EH (cell line): ENCODE results near the gene FBXO30.

Experiments used
- DNase-seq: peaks from one replicate; pipeline ENCODE4 v3.0.0-alpha.2; 2015; ENCODE audit warnings: low read depth

The FBXO30 gene

GRCh38 chr6:145819994-145820393, 5.4 kb upstream of the FBXO30 start:
- no peak for DNase-seq

DNA sequence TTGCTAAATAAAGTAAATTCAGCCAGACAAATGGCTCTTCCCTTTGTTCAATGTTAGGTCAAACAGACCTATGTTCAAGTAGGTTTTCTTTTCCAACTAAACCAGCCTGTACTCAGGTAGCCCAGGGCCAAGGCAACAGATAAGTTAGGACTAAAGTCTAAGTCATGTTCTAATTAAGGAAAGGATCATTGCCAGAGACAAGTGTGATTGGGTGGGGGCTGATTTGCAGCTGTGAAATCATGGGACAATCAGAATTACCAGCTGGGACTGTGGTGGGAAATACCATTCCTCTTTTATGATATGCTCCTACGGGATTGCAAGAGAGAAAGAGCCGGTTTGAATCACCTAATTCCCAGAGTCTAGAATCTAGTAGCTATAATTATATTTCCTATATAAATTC, 4.2 kb upstream of the FBXO30 start:
- no peak for DNase-seq

GRCh38 chr6:145816392-145816791, 1.8 kb upstream of the FBXO30 start:
- no peak for DNase-seq

GRCh38 chr6:145815309-145816274, 997 bp upstream of the FBXO30 start:
- peak; percentile 36 for DNase-seq

- peak; percentile 63 for DNase-seq
These were observed 527 bp downstream of the FBXO30 start for GRCh38 chr6:145814035-145814500.

DNA sequence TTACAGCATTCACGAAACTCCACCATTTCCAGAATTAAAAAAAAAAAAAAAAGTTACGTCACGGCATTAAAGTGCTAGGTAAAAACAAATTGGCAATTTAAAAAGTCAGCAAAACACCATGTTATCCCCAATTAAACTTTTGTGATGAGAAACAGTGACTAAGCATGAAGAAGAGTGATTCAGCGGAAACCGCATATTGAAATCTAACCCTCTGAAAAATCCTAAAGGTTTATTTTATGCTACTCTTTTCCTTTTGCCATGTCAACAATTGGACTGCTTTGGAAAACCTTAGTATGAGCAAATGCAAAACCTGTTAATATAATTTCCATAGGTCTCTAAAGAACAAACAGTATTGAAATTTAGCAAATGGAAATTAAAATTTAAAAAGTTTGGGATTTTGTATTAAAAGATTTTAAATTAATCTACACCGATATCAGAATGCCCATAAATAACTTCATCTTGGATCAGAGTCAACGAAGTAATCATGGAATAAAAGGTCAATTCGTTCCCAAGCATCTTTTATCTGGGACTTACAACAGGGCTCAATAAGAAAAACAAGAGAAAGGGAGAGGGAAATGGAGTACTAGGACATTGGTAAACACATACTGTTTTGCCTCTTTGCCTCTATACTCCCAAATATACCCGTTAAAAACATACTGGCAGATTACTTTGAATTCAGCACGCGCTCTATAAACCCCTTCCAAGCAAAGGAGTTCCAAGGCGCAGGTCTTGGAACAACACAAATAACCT, 1.1 kb downstream of the FBXO30 start:
- peak; percentile 81 for DNase-seq

DNA sequence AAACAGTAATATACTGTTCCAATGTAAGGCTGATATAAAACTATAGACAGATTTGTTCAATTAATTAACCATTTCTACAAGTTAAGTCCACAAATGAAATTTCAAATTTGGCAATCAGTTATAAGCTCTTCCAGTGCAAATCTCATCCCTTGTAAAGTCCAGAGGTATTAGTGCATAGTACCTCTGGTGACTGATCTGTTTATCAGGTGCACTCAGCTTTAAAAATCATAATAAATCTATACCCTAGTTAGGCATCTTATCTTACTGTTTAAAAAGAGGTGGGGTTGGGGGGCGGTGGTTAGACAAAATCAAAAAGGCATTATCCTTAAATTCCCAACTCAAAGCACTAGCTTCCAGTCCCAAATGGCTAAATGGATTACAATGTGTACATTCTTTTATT, 2.9 kb downstream of the FBXO30 start:
- no peak for DNase-seq

GRCh38 chr6:145809785-145810184, 4.8 kb downstream of the FBXO30 start:
- DNase-seq, result peak; percentile 50

DNA sequence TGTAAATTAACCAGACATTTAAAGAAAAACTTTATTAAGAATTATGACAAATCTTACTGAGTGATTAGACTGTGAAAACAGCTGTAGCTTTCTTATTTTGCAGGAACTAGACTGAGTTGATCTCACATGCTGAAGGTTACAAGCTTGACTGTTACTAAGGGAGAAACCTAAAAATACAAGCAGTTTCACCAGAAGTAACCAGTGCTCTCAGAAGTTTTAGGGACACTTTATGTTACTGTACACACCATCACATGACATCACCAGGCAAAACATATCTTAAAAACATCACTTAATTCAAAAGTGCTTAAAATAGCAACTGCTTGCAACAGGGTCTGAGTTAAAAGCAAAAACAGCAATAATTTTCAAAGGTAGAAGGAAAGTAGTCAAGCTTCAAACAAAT, 5.4 kb downstream of the FBXO30 start:
- no peak for DNase-seq

DNA sequence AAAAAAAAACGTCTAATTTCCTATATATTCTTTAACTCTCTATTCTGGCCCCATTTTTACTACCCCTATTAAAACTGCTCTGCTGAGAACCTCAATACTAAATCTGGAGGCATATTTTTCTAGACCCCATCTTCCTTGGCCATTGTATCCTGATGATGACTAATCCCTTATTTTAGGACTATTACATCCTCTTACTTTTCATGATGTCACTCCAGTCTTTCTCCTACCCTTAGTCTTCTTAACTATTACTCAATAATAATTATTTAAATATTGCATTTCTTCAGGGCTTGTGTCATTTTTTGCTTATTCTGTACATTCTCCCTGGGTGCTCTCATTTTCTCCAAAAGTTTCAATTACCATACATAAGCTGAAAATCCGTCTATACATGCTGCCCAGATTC, 6.4 kb downstream of the FBXO30 start:
- no peak for DNase-seq

DNA sequence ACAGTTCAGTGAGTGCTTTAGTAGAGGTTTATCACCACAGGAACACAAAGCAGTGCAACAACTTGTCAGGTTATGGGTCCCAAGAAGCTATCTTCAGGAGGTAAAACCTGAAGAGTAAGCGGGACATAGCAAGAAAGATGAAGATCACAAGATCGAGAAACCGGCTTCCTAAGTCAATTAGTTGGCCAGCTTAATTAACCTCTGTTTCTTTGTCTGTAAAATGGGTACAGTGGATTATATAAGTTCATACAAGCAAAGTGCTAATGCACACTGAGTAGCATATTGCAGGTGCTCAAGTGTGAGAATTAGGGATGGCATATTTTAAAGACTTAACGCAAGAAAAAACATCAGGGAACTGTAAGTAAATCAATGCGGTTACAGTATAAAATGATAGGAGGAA, 12.5 kb downstream of the FBXO30 start:
- no peak for DNase-seq

DNA sequence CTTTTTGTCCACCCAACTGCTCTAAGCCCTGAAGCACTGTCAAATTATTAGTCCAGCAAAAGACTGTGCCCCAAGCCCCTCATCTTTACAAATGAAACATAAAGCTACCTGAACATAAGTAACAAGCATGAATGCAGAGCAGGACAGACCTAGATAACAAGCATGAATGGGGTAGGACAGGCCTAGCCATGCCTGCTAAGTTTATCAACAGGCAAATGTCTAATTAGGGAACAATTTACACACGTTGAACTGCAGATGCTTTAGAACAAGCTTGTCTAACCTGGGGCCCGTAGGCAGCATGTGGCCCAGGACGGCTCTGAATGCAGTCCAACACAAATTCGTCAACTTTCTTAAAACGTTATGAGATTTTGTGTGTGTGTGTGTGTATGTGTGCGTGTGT, 13.6 kb downstream of the FBXO30 start:
- DNase-seq, result no peak

DNA sequence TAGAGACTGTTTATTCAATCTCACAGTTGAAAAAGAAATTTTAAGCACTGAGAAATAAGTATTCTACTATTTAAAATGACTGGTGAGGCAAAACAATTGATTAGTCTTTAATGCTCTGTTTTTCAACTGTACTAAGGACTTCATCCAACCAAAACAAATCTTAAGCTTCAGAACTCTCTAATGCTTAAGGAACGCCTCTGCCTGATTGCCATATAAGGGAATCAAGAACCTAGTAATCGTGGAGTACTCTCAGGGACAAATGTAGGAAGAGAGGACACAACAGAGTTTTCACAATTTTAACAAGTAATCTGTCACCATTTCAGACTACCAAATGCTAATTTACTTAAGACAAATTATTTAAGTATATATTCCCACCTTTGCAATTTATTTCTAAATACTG, 16.1 kb downstream of the FBXO30 start:
- peak; percentile 46 for DNase-seq

DNA sequence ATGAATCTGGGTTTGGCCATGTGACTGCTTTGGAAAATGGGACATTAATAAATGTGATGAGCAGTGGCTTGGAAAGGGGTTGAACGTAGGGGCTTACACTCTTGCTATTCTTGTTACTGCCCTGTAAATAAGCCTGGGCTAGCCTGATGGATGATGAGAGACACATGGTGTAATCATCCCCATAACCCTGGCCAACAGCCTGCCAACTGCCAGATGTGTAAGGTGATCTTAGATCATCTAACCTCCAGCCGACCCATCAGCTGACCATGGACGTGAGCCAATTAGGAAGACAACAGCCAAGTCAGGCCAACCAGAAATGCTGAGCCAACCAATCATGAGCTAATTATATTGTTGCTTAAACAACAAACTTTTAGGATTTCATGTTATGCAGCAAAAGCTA, 25.2 kb downstream of the FBXO30 start:
- peak; percentile 12 for DNase-seq

- no peak for DNase-seq
These were observed 26.9 kb downstream of the FBXO30 start for GRCh38 chr6:145787688-145788087.

- no peak for DNase-seq
These were observed 29.9 kb downstream of the FBXO30 start for GRCh38 chr6:145784683-145785082.

- DNase-seq, result no peak
These were observed 30.8 kb downstream of the FBXO30 start for GRCh38 chr6:145783796-145784195.

- DNase-seq, result no peak
These were observed 41.7 kb downstream of the FBXO30 start for GRCh38 chr6:145772846-145773245.

DNA sequence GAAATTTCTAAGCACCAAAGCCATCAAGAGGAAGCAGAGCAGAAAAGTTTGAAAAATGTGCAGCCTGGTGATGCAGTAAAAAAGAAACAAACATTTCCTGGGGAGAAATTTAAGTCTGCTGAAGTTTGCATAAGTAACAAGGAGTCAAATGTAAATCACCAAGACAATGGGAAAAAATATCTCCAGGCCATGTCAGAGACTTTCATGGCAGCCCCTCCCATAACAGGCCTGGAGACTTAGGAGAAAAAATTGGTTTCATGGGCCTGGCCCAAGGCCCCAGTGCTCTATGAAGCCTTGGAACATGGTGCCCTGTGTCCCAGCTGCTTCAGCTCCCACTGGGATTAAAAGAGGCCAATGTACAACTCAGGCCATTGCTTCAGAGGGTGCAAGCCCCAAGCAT, 49.1 kb downstream of the FBXO30 start:
- no peak for DNase-seq

DNA sequence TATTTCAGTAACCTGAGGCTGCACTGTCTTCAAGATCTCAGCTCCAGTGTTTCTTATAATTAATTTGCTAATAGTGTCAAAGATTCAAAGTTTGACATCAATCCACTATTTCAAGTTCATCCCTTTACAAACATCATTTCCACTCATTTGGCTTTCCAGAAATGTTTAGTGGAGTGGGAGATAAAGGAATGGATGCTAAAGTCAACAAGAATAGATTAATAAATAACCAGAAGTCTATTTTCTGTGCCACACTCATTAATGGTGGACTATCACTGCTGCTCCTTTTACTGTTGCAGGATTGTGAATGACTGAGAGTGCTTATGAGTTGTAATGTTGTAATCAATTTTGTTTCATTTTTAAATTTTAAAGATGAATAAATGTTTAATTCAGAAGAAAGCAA, 50.9 kb downstream of the FBXO30 start:
- no peak for DNase-seq

- no peak for DNase-seq
These were observed 53.0 kb downstream of the FBXO30 start for GRCh38 chr6:145761584-145761983.

GRCh38 chr6:145758113-145758512, 56.5 kb downstream of the FBXO30 start:
- DNase-seq, result no peak

DNA sequence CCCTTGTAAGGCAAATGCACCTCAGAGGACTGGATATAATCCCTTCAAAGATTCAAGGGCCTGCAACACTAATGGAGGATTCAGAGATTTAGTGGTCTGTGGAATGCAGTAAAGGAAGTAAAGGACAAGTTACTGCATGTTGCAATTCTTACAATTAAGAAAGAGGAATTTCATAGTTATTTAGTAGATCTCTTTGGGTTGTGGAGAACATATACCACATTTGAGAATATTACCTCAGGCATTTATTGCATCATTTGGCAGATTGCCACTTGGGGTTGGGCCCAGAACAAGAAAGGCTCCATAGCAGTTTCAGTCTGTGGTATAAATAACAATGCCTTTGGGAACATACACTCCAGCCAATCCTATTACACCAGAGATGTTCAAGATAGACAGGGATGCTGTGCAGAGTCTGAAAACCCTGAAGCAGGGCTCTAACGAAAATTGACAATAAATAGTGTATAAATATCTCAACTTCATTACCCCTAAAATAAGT, 58.4 kb downstream of the FBXO30 start:
- peak; percentile 97 for DNase-seq
